Measurements from ENCODE around the gene NELFA.

The NELFA gene

DNA sequence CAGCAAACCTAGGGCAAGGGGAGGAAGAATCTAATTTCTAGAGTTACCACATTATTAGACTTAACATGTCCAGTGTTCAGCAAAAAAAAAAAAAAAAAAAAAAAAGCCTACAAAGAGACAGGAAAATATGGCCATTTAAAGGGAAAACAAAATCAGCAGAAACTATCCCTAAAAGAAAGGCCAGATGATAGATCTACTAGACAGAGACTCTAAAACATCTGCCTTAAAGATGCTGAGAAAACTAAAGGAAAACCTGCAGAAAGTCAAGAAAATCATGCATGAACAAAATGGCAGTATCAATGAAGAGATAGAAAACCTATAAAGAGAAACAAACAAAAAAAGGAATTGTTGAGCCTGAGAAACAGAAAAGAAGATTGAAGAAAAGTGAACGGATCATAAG is 43.8 kb downstream of the NELFA start:
- DNase-seq (ENCODE audit: low spot score), result no peak

DNA sequence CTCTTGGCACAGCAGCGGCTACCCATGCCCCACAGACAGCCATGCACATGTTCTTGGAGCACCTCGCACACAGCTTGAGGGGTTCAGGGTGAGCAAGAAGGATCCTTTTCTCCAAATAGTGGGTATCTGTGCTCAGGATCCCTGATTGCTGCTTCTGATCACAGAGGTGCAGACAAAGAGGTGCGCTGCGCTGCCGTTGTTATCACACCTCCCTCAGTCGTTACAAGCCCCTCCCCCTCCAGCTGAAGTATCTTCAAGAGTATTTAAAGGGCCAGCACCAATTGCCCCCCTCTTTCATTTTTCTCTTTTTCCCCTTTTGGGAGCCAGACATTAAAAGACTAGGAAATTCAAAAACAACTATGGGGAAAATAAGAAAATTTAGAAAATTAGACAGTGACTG is 44.3 kb downstream of the NELFA start:
- no peak for DNase-seq (ENCODE audit: low spot score)

GRCh38 chr4:1962980-1963379 is 45.8 kb downstream of the NELFA start:
- no peak for DNase-seq (ENCODE audit: low spot score)

- no peak for DNase-seq (ENCODE audit: low spot score)
These were observed 47.2 kb downstream of the NELFA start for GRCh38 chr4:1961563-1961962.

- DNase-seq (ENCODE audit: low spot score), result no peak
These were observed 47.7 kb downstream of the NELFA start for GRCh38 chr4:1961038-1961437.

DNA sequence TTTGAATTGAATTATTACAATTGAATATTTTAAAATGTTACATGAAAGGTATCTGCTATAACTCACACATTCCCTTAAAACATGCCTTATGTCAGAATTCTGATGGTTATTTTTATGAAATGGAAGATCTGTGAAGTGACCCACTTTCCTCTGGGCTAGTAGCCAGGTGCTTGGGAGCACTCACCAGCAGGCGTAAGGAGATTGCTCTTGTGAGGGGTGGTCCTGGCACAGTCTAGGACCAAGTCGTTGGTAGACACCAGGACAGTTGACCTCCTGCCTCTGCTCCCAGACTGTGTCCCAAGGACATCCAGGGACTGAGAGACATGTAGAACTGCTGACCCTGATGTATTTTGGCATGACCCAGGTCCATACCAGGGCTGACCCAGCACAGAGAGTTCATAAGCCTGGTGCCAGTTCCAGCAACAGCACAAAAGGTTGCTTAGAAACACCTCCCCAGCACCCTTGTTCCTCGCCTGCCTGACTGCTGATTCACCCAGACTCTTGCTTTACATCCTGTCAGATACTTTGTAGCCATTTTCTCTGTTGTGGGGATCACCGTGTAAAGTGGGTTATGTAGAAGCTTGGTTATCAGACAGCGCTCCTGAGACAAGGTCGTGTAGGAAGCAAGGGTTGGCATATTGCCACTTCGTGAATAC is 48.5 kb downstream of the NELFA start:
- no peak for DNase-seq (ENCODE audit: low spot score)

GRCh38 chr4:1959104-1959384 is 49.7 kb downstream of the NELFA start:
- DNase-seq (ENCODE audit: low spot score), result no peak

DNA sequence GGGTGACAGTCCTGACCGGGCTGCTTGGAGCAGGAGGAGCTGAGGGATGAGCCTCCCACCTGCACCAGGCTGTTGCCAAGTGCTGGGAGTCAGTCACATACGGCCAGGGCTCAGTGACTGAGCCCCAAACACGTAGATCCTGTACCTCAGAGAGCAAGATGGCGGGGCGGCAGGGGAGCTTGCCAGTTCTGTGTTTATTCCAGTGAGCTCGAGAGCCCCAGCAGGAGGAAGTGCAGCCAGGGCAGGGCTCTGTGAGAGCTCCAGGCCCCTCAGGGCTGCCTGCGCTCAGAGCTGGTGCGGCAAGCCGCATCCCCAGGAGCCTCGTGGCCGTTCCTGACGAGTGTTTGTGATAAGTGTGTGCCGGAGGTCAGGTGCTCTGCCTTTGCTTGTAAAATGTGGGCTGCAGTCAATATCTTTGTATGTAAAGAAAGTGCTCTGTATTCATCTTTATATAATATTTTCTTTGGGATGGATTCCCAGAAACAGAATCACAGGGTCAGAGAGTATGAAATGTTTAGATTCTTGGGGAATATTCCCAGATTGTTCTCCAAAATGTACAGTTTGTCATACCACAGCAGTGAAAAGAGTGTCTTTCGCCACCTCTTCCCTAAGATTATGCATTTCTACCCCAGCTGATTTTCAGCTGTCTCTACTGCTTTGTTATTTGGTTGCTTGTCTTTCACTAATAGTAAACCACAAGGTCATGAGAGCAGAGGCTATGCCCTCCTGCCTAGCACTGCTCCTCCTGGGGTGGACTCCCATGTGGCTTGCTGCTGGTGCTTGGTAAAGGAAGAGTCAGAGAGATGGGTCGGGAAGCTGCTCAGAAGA is 50.3 kb downstream of the NELFA start:
- no peak for DNase-seq (ENCODE audit: low spot score)

- no peak for DNase-seq (ENCODE audit: low spot score)
These were observed 52.1 kb downstream of the NELFA start for GRCh38 chr4:1956631-1957030.

DNA sequence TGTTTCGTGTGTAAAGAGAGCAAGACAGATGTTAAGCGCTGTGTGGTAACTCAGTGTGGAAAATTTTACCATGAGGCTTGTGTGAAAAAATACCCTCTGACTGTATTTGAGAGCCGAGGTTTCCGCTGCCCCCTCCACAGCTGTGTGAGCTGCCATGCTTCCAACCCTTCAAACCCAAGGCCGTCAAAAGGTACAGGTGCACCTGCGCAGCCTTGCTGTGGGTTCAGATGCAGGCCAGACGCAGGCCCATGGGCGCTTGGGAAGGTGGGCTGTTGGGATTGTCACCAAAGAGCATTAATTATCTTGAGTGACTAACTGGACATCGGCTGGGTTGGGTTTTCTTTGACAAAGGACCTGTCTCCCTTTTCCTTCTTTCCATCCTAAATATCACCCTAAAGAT is 55.4 kb downstream of the NELFA start:
- DNase-seq (ENCODE audit: low spot score), result no peak

- DNase-seq (ENCODE audit: low spot score), result no peak
These were observed 56.1 kb downstream of the NELFA start for GRCh38 chr4:1952719-1953118.

DNA sequence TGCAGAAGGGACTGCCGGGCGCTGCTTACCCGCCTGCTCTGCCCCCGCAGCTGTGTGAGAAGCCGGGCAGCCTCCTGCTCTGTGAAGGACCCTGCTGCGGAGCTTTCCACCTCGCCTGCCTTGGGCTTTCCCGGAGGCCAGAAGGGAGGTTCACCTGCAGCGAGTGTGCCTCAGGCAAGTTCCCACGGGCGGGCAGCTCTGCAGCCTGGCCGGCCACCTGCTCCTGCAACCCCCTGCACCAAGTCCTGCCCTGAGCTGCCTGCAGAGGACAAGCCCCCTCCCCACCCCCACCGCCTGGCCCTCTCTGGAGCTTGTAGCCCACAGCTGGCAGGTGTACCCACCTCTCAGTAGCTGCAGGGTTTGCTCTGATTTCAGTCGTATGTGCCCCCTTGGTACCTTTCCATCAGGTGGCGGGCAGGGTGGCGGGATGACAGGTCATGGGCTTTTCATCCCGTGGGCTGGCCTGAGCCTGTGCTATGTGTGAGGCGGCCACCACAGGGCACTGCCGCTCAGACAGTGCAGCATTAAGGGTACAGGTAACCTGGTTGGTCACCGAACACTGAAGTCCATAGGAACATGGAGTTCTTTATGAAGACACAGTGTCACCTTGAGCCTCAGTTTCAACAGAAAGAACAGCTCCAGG is 56.6 kb downstream of the NELFA start:
- DNase-seq (ENCODE audit: low spot score), result no peak

DNA sequence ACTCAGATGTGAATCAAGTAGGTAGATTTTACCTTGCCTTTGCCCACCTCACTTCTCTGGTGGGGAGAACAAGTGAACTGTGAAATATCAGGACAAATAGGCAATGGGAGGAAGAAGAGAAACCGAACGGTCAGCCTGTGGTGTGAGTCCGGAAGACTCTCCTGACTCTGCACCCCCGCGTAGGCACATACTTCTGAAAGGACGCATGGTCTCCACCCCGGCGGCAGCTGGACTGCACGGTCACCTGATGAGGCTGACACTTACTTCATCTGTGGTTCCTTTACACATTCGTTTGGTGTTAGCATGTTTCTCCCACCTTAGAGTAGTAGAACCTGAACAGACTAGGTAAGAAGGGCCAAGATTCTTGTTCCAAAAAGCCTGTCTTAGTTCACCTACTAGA is 58.4 kb downstream of the NELFA start:
- no peak for DNase-seq (ENCODE audit: low spot score)

DNA sequence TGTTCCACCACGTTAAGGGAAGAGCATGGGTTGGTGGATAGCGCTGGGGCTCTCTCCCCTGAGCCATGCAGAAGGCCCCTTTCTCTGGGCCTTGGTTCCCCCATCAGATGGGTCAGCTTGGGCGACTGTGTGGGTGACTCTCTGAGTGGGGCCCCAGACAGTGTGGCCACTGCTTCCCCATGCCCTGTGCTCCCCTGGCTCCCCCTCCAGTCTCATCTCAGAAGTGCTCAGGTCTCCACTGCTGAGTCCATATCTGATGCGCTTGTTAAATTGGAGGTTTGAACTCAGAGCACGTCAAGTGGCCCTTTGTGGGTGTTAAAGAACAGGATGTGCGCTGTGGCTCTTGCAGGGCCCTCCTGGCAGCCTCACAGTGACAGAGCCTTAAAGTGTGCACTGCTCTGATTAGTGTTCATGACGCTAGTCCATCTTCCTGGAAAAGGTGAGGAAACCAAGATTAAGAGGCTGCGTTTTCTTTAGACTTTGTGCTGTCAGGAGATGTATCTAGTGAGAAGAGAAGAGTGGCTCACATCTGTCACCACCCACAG is 59.8 kb downstream of the NELFA start:
- DNase-seq (ENCODE audit: low spot score), result no peak

DNA sequence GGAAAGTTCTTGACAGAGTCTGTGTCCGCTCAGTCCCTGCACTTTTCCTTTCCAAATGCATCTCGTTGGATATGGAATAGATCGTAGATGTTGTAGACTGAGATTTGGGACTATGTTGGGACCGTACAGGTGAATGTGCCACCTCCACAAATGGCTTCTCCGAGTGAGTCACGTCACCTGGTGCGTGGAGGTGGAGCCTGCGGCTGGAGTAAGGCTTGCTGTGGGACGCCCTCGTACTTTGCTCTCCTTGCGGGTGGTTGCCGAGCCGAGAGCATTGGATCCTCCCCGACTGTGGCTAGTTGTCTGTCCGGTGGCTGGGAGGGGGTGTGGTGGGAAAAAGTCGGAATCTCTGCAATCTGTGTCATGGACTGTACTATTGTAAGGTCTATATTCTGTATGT is 60.5 kb downstream of the NELFA start:
- no peak for DNase-seq (ENCODE audit: low spot score)

DNA sequence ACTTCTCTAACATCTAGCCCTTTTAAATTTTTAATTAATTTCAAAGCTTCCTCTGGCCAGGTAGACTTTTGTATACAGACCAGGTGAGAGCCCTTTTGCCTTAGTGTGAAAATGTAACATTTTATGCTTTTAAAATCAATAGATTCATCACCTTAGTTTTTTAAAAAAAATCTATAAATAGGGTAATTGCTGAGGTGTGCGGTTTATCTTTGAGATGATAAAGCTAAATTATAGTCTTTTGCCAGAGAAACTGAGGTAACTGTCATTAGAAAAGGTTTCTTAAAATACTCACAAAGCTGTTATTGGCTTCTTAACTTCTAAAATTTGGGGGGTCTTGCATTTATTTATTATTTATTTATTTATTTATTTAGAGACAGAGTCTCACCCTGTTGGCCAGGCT is 62.9 kb downstream of the NELFA start:
- DNase-seq (ENCODE audit: low spot score), result no peak

DNA sequence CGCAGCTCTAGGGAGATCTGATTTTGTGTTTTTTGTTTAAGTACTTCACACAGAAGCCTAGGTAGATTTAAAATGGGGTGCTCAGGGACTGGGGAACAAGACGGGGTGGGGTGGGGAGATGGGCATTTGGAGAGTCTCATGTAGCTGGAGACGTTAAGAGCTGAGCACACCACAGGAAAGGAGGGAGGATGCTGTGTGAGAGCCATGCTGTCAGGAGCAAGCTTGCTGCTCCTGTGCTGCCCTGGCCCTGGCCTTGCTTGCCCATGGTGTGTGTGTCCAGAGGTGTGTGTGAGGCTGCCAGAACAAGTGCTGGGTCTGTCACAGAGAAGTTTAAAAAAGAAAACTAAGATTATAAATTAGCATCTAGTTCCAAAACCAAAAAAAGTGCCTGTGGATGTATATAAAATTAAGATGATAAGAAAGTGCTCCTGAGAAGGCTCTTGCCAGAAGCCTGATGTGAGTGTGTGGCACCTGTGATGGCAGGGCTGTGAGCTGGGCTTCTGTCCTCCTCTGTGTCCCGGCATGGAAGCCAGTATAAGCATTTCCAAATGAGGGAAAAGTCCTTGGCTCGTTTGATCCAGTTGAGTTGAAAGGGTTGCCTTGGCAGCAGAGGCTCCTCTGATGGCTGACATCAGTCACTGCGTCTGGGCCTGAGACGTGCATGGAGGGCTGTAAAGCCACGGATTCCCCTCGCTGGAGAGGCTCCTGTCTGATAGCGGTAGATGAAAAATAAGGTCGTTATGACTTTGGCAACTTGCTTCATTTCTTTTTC is 63.5 kb downstream of the NELFA start:
- DNase-seq (ENCODE audit: low spot score), result no peak

DNA sequence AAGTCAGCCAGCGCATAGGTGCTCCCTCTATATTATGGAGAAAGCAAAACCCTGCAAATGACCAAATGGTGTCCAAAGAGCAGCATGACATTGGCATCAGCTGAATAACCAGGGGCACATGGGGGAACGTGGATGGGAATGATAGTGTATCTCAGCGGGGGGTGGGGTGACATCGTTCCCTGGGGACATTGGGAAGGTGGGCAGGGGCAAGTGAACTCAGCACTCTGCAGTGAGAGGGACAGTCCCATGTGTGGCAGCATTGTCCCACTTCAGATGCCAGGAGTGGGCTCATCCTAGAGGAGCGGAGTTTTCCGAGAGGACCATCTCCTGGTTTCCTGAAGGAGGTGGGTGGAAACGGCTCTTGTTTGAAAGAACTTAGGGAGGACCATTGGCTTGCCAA is 64.8 kb downstream of the NELFA start:
- DNase-seq (ENCODE audit: low spot score), result no peak

- no peak for DNase-seq (ENCODE audit: low spot score)
These were observed 68.2 kb downstream of the NELFA start for GRCh38 chr4:1940566-1940965.

DNA sequence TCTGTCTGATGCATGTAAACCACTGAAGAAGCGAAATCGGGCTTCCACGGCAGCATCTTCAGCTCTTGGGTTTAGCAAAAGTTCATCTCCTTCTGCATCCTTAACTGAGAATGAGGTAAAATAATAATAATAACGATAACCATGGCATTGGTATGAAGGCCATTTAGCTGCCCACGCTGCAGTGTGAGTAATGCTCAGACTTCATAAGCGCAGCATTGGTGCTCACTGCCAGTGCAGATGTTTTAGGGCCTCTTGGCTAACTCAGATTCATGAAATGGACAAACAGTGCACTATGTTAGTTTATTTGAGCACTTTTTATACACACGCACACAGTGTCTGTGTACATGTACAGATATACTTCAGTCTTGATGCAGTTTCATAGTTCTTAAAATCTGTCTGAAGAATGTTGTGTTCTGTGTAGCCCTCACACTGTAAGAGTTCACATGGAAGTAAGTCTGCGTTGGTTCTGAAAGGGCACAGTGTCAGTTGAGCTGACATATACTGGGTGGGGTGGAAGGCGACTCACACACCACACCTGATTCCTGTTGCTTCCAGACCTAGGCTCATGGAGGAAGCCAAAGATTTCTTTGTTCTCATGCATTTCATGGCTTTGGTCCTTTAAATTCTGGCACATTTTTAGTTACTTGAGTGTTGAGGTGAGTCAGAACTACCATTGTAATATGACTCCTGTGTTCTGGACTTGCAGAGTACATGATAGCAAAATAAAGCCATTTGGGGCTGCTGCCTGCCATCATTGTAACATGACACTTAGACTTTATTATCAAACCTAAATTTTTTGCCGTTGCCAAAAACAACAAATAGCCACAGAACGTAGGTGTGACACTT is 68.9 kb downstream of the NELFA start:
- DNase-seq (ENCODE audit: low spot score), result no peak

DNA sequence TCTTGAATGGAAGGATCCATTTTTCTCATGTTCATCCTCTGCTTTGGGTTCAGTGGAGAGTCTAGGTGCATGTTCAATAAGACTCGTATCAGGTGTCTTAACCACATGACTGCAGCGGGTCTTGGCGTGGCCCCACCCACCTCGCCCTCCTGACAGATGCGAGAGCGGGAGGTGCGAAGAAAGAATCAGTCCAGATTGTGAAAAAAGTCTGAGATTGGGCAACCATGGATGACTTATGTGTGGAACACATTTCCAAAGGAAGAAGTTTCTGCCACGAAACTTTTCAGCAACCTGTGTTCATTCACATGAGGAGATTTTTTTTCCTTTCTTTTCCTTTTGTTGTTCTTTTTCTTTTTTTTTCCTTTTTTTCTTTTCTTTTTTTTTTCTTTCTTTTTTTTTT is 70.7 kb downstream of the NELFA start:
- no peak for DNase-seq (ENCODE audit: low spot score)

DNA sequence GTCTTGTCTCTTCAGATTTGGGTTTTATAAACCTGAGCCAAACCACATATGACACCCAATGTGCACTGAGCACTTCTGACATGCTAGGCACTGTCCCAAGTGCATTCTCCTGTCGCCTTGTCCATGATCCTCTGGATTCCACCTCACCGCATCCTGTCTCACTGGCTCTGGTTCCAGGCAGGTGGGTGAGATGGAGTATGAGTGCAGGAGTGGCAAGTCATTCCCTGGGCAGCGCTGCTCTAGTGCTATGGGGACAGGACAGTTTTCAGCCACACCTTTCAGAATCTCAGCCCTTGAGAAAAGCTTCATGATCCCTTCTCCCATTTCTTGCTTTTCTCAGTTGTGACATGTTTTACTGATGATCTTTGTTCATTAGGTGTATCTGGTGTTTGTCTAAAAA is 71.2 kb downstream of the NELFA start:
- no peak for DNase-seq (ENCODE audit: low spot score)
